8988T (cell line): ENCODE measurements around the gene CDK3.
"Not testable (repeated sequence)": the region's sequence is repeated elsewhere in the genome, so short reads cannot be mapped to it uniquely, and the experiment has no call there.

Experiments
- DNase-seq: peaks from one replicate; pipeline ENCODE4 v3.0.0; 2011

The CDK3 gene

GRCh38 chr17:76044475-76045007 is 43.9 kb downstream of the CDK3 start:
- not testable (repeated sequence) for DNase-seq

DNA sequence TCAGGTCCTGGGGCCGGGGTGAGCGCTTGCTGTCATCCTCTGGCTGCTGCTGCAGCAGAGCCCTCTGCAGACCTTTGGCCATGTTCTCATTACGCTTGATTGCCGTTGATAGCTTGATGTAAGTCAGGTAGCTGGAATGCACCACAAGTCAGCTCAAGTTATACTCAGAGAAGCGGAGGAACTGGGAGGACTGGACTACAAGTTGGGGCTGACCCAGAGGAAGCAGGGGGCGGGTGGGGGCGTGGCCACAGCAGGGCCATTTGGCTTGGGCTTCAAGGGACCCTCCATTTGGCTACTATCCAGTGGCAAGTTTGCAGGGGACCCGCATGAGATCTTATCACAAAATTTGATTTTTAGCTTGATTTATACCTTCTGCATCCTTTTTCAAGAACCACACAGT is 45.4 kb downstream of the CDK3 start:
- no peak for DNase-seq

GRCh38 chr17:76048025-76048605 is 47.5 kb downstream of the CDK3 start:
- DNase-seq = no peak

GRCh38 chr17:76048711-76049110 is 48.1 kb downstream of the CDK3 start:
- no peak for DNase-seq

- DNase-seq = no peak
These were observed 48.6 kb downstream of the CDK3 start for GRCh38 chr17:76049239-76049638.

DNA sequence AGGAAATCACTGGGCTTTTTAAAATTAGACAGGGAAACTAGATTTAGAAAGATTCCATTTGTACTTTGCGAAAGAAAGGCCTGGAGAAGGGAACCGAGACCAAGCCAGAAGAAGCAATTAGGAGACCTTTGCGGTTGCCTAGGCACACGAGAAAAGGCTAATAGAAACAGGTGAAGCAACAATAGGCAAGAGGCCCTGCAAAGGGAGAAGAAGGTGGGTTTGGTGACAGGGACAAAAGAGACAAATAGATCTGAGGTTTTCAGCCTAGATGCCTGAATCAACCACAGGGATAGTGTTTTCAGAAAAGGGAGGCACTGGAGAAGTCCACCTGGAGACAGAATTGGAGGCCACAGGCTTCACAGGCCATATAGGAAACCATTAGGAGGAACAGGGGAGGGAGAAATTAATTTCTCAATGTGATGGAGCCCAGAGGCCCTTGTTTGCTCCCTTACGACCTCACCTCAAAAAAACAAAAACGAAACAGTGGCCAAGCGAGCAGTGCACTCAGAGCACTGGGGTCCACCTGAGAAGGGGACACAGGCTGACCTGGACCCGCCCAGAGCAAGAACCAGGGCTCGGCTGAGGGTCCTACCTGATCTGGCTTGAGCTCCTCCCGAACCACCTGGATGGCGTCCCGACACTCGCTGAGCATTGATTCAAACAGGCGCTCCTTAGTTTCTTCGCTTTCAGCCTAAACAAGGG is 49.3 kb downstream of the CDK3 start:
- no peak for DNase-seq

DNA sequence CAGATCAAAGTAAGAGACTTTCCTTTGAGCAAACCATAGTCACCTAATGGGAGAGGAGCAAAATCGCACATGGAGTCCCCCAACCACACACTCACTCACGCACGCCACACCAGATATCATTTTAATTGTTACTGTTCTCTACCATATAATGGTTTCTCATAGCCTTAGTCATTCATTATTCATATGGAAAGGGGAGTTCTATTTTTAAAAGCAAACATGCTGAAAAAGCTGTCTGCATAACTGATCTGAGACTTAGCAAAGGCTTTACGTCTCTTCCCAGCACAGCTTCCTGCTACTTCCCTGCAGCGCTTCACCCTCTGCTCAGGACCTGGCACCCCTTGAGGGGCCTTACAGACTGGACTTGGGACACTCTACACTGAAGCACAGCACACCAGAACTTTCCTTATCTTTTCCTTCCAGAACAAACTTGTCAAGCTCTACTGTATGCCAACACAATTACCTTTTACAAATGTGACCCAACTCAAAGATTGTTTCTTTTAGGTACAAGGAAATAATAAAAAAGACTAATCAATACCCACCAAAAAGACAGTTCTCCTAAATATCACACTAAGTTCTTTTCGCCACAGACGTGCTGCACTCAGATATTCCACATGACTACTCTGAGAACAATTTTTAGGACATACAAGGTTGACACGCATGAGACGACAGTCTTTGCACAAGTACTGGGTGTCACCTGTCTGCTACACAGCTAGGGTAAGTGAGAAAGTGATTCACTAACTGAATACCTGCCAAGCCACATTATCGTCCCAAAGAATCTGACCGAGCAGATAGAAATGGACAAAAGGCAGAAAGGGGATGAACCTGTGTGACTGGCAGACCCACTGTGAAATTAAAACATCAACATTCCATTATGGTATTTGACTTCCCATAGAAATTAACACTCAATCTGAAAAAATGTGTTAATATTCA is 50.1 kb downstream of the CDK3 start:
- DNase-seq = no peak

- no peak for DNase-seq
These were observed 50.9 kb downstream of the CDK3 start for GRCh38 chr17:76051561-76051960.

- no peak for DNase-seq
These were observed 52.8 kb downstream of the CDK3 start for GRCh38 chr17:76053246-76054111.

- DNase-seq = no peak
These were observed 53.4 kb downstream of the CDK3 start for GRCh38 chr17:76054112-76054476.
